ENCODE measurements around the gene GTSF1L.

The GTSF1L gene

GRCh38 chr20:43744966-43745730 lies 18.3 kb upstream of the GTSF1L start:
- no peak overlapping the region for H3K4me3 ChIP-seq (ENCODE audit: low read depth, low read length)
- TF ChIP-seq, protein P1, sequence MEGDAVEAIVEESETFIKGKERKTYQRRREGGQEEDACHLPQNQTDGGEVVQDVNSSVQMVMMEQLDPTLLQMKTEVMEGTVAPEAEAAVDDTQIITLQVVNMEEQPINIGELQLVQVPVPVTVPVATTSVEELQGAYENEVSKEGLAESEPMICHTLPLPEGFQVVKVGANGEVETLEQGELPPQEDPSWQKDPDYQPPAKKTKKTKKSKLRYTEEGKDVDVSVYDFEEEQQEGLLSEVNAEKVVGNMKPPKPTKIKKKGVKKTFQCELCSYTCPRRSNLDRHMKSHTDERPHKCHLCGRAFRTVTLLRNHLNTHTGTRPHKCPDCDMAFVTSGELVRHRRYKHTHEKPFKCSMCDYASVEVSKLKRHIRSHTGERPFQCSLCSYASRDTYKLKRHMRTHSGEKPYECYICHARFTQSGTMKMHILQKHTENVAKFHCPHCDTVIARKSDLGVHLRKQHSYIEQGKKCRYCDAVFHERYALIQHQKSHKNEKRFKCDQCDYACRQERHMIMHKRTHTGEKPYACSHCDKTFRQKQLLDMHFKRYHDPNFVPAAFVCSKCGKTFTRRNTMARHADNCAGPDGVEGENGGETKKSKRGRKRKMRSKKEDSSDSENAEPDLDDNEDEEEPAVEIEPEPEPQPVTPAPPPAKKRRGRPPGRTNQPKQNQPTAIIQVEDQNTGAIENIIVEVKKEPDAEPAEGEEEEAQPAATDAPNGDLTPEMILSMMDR (IDR thresholded peaks at IDR 0.05; ENCODE audit: low read depth, low read length), result no peak

- H3K4me3 ChIP-seq (ENCODE audit: low read depth, low read length), result no peak overlapping the region
- TF ChIP-seq, protein P1 (IDR thresholded peaks at IDR 0.05; ENCODE audit: low read depth, low read length), result no peak
Measured at GRCh38 chr20:43744151-43744611, 17.4 kb upstream of the GTSF1L start.

DNA sequence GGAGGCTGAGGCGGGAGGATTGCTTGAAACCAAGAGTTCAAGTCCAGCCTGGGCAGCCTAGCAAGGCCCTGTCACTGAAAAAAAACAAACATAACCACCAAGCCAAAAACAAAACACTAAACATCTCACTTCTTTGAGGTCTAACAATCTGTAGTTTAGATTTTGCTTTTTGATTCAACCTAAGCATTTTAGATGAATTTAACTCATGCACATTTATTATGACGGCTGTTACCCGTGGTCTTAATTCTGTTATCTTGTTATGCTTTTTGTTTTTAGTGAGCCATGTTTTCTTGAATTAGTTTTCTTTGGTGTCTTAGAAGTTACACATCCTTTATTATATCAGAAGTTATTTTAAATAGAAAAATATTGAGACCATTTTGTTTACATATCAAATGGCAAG lies 13.8 kb upstream of the GTSF1L start:
- no peak overlapping the region for H3K4me3 ChIP-seq (ENCODE audit: low read depth, low read length)
- TF ChIP-seq, protein P1 (IDR thresholded peaks at IDR 0.05; ENCODE audit: low read depth, low read length), result no peak

- no peak overlapping the region for H3K4me3 ChIP-seq (ENCODE audit: low read depth, low read length)
- TF ChIP-seq, protein P1 (IDR thresholded peaks at IDR 0.05; ENCODE audit: low read depth, low read length), result no peak
Measured at GRCh38 chr20:43739148-43739749, 12.4 kb upstream of the GTSF1L start.

DNA sequence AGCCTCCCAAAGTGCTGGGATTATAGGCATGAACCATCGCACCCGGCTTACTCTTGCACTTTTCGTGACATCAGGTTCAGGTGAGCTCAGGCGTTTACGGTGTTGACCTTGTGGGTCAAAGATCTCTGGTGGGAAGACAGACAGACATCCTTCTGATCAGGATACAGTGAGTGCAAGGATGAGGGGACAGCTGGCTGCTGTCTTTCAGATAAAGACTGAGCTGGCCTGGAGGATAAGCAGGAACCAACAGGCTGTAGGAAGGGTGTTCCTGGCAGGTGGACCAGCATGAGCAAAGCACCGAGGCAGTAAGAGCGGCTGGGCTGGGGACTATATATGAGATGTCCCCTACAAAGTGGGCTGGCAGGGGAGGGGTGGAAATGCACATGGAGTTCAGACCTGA lies 11.1 kb upstream of the GTSF1L start:
- TF ChIP-seq, protein P1 (IDR thresholded peaks at IDR 0.05; ENCODE audit: low read depth, low read length), result no peak
- H3K4me3 ChIP-seq (ENCODE audit: low read depth, low read length), result no peak overlapping the region

- H3K4me3 ChIP-seq (ENCODE audit: low read depth, low read length), result no peak overlapping the region
- TF ChIP-seq, protein P1 (IDR thresholded peaks at IDR 0.05; ENCODE audit: low read depth, low read length), result no peak
Measured at GRCh38 chr20:43736588-43737158, 9.9 kb upstream of the GTSF1L start.

- H3K4me3 ChIP-seq (ENCODE audit: low read depth, low read length), result no peak overlapping the region
- TF ChIP-seq, protein P1 (IDR thresholded peaks at IDR 0.05; ENCODE audit: low read depth, low read length), result no peak
Measured at GRCh38 chr20:43731927-43732326, 5.1 kb upstream of the GTSF1L start.
